NCI-H2081 (cell line): ENCODE data around the gene TRIM42.

Experiments used
- DNase-seq, 2 experiments: peaks; one replicate each; lab custom pipeline; 2025; lab: John Stamatoyannopoulos, UW

The TRIM42 gene

GRCh38 chr3:140677764-140678163, at the start of gene TRIM42:
TRIM42 (plus strand) TSS chr3:140678064; CDS start chr3:140678230, 166 bp downstream.
- DNase-seq: no peak

GRCh38 chr3:140628606-140629005, 49.3 kb upstream of the TRIM42 start:
- DNase-seq: no peak

- DNase-seq: no peak
Measured at GRCh38 chr3:140629357-140630137, 48.3 kb upstream of the TRIM42 start.

GRCh38 chr3:140630366-140630765, 47.5 kb upstream of the TRIM42 start:
- no peak for DNase-seq

- no peak for DNase-seq
Measured at GRCh38 chr3:140630866-140631265, 47.0 kb upstream of the TRIM42 start.

- DNase-seq: no peak
Measured at GRCh38 chr3:140635276-140635675, 42.6 kb upstream of the TRIM42 start.

GRCh38 chr3:140636406-140637138, 41.3 kb upstream of the TRIM42 start:
- no peak for DNase-seq

- DNase-seq: no peak
Measured at GRCh38 chr3:140651287-140651686, 26.6 kb upstream of the TRIM42 start.

- no peak for DNase-seq
Measured at GRCh38 chr3:140655678-140656077, 22.2 kb upstream of the TRIM42 start.

GRCh38 chr3:140664111-140664510, 13.8 kb upstream of the TRIM42 start:
- no peak for DNase-seq

GRCh38 chr3:140682586-140682985, 4.7 kb downstream of the TRIM42 start:
- no peak for DNase-seq

- no peak for DNase-seq
Measured at GRCh38 chr3:140686128-140686527, 8.3 kb downstream of the TRIM42 start.

- no peak for DNase-seq
Measured at GRCh38 chr3:140686948-140687347, 9.1 kb downstream of the TRIM42 start.

GRCh38 chr3:140695361-140696061, 17.6 kb downstream of the TRIM42 start:
- DNase-seq: no peak

- no peak for DNase-seq
Measured at GRCh38 chr3:140699516-140700231, 21.8 kb downstream of the TRIM42 start.

GRCh38 chr3:140702281-140702680, 24.4 kb downstream of the TRIM42 start:
- no peak for DNase-seq

- no peak for DNase-seq
Measured at GRCh38 chr3:140703496-140703895, 25.6 kb downstream of the TRIM42 start.

GRCh38 chr3:140704733-140705132, 26.9 kb downstream of the TRIM42 start:
- DNase-seq: no peak

GRCh38 chr3:140705954-140706353, 28.1 kb downstream of the TRIM42 start:
- DNase-seq: no peak

GRCh38 chr3:140706360-140706759, 28.5 kb downstream of the TRIM42 start:
- no peak for DNase-seq

- DNase-seq: no peak
Measured at GRCh38 chr3:140708815-140709214, 31.0 kb downstream of the TRIM42 start.

GRCh38 chr3:140709751-140710150, 31.9 kb downstream of the TRIM42 start:
- no peak for DNase-seq
